ENCODE measurements around the gene KRTAP10-2. TPM values are rescaled to one million over a fixed set of nuclear protein-coding genes. Genes with fewer than 3 reads are reported as not detected.

KRTAP10-2 gene
- total RNA-seq, 1 donor from 2014 or later, result not detected

GRCh38 chr21:44527156-44527982 is 23.9 kb downstream of the KRTAP10-2 start:
- intact Hi-C loops (cut with micrococcal nuclease), result no loop called here

GRCh38 chr21:44526096-44526997 is 25.0 kb downstream of the KRTAP10-2 start:
- intact Hi-C loops (cut with micrococcal nuclease), result no loop called here

DNA sequence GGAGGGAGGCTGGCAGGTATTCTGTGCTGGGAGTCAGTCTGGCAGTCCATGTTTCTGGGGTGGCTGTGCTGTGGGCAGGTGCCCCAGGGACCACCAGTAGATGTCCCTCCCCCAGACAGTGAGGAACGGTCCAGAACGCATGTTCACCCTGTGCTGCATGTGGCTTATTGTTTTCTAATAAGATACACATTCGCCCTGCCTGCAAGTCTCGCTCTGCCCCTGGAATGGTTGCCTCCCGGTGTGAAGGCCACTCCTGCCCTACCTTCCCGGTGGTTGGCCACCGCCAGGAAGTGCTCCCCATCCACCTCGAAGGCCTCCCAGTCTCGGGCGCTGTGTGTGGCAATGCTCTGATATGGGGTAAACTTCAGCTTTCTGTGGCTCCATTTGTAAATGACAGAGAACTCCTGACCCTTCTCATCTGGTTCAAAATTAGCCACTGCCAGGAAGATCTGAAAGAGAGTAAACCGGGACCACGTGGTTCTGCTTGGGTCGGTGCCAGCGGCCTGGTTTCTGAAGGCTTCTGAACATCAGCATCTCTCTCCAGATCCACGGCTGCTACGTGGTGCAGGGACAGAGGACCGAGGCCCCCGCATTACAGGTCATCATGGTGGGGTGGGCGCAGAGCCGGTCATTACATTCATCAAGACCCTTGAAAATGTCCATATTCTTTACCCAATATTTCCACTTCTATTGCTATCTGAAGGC is 25.8 kb downstream of the KRTAP10-2 start:
- intact Hi-C loops (cut with micrococcal nuclease), result no loop called here

- intact Hi-C loops (cut with micrococcal nuclease), result no loop called here
Observed at GRCh38 chr21:44524414-44525371, 26.6 kb downstream of the KRTAP10-2 start.

DNA sequence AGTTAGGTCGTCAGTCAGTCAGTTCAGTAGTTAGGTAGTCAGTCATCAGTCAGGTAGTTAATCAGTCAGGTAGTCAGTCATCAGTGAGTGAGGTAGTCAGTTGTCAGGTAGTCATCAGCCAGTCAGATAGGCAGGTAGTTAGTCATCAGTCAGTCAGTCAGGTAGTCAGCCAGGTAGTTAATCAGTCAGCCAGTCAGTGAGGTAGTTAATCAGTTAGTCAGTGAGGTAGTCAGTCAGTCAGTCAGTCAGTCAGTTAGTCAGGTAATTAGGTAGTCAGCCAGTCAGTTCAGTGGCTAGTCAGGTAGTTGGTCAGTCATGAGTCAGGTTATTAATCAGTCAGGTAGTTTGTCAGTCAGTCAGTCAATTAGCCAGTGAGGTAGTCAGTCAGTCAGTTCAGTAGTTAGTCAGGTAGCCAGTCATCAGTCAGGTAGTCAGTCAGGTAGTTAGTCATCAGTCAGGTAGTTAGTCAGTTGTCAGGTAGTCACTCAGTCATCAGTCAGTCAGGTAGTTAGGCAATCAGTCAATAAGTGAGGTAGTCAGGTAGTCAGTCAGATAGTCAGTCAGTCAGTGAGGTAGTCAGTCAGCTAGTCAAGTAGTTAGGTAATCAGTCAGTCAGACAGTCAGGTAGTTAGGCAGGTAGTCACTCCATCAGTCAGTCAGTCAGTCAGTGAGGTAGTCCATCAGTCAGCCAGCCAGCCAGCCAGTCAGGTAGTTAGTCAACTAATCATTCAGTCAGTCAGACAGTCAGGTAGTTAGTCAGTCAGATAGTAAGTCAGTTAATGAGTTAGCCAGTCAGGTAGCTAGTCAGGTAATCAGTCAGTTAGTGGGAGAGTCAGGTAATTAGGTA is 27.5 kb downstream of the KRTAP10-2 start:
- intact Hi-C loops (cut with micrococcal nuclease), result no loop called here

GRCh38 chr21:44522753-44523204 is 28.5 kb downstream of the KRTAP10-2 start:
- intact Hi-C loops (cut with micrococcal nuclease), result no loop called here

DNA sequence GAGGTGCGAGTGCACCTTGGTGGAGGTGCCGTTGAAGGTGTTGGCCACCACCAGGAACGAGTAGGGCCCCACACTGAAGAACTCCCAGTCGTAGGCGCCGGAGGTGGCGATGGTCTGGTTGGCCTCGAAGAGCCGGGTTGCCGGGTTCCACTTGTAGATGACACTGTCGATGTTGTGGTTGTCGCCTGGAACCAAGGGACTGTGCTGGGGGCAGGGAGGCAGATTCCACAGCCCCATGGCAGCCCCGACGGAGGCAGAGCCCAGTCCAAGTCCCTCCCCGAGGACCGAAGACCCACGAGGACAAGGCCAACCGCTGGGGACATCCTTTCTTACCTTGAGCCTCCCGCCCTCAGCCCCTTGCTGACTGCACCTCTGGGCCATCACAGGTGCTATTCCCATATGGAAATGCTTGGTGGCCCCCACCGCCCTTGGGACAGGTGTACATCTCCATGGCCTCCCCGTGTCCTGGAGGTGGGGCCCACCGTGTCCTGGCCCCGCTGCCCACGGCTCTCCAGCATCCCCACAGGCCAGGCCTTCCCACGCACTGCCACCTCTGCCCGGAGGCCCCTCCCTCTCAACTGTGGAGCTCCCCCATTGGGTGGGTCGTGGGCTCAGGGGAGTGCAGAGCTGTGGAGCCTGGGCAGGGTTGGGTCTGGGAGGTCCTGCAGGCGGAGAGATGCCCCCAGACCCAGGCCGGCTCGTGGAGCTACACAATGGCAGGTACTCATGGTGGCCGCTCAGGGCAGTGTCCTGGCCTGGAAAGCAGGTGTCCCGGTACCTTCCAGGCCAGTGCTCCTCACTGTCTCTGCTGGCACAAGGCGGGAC is 29.2 kb downstream of the KRTAP10-2 start:
- intact Hi-C loops (cut with micrococcal nuclease), result no loop called here

DNA sequence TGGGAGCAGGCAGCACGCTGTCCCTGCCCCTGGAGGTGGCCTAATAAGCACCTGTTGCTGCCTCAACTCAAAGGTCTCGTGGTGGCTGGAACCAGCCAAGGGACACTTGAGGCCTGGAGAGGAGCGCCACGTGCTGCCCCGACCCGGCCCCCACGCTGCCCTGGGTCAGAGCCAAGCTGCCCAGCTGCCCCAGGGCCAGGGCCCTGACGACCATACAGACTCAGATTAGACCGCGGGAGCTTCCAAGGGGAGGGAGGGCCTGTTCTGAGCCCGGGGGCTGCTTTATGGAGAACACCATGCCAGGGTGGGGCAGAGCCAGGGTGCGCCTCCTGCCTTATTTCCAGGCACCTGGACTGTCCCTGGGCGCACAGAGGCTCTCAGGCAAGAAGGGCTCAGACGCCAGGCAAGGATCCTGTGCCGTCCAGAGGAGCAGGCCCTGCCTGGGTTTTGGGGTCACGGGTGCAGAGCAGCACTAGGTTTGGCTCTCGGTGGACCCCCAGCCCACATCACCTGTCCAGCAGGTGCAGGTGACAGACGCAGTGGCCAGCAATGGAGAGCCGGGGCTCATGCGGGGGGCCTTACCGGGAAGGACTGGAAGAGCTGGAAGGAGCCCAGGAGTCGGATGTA is 29.9 kb downstream of the KRTAP10-2 start:
- intact Hi-C loops (cut with micrococcal nuclease), result no loop called here

GRCh38 chr21:44520326-44521300 is 30.7 kb downstream of the KRTAP10-2 start:
- intact Hi-C loops (cut with micrococcal nuclease), result no loop called here

GRCh38 chr21:44519346-44520325 is 31.7 kb downstream of the KRTAP10-2 start:
- intact Hi-C loops (cut with micrococcal nuclease), result no loop called here

DNA sequence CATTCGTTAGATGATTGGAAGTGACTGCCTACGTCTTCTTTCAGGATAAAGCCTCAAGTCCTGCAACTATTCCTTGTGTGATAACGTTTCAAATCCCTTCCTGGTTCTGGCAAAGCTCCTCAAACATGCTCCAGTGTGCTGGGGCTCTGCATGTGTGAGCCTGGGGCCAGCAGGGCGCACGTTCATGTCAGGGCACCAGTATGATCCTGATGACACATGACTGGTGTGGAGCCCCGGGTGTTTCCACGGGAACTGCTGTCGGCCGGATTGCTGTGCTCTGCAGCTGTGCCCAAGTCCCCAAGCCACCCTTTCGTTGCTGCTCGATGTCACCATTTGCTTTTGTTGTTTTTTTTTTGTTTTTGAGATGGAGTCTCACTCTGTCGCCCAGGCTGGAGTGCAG is 32.6 kb downstream of the KRTAP10-2 start:
- intact Hi-C loops (cut with micrococcal nuclease), result no loop called here

- intact Hi-C loops (cut with micrococcal nuclease), result no loop called here
Observed at GRCh38 chr21:44517175-44517899, 34.0 kb downstream of the KRTAP10-2 start.

DNA sequence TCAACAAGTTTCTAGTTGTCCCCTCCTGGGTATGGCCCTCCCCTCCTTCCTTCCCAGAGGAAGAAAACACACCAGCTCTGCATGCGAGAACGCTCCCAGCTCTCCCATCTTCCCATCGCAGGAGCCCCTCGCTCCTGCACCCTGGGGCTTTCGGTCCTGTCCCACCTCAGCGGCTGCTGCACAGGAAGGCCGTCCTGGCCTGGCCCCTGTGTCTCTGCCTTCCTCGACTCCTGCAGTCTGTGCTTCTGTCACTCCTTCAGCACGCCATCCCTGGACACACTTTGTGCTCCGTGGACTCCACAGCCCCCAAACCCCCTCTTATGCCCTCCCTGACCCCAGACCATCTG is 34.5 kb downstream of the KRTAP10-2 start:
- intact Hi-C loops (cut with micrococcal nuclease), result no loop called here

- intact Hi-C loops (cut with micrococcal nuclease), result no loop called here
Observed at GRCh38 chr21:44516342-44516741, 35.0 kb downstream of the KRTAP10-2 start.

Measured in T-helper 2 cell treated with Interferon-gamma antibody and Interleukin-4, amounts not matched to agents 100 ng/mL and 5 ng/mL, for 36 hours (primary cell).